ENCODE data around the gene NEK11.

DNA sequence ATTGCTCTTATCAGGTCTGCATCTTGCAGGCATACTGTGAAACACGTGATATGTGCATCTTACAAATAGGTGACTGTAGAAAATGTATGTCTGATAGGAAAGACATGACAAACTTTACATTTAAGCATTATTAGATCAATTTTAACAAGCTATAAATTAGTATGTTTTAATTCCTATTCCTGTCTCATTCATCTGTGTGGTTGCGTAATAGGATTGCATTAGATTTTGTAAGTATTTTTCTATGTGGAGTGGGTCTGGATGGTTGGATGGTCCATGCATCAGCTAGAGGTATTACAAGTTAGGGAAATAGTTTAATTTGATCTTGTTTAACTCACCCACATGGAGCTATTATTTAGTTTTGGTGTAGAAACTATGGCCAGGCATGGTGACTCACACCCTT is 18.9 kb upstream of the NEK11 start:
- TF ChIP-seq, protein P1, sequence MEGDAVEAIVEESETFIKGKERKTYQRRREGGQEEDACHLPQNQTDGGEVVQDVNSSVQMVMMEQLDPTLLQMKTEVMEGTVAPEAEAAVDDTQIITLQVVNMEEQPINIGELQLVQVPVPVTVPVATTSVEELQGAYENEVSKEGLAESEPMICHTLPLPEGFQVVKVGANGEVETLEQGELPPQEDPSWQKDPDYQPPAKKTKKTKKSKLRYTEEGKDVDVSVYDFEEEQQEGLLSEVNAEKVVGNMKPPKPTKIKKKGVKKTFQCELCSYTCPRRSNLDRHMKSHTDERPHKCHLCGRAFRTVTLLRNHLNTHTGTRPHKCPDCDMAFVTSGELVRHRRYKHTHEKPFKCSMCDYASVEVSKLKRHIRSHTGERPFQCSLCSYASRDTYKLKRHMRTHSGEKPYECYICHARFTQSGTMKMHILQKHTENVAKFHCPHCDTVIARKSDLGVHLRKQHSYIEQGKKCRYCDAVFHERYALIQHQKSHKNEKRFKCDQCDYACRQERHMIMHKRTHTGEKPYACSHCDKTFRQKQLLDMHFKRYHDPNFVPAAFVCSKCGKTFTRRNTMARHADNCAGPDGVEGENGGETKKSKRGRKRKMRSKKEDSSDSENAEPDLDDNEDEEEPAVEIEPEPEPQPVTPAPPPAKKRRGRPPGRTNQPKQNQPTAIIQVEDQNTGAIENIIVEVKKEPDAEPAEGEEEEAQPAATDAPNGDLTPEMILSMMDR (IDR thresholded peaks at IDR 0.05 in 2 of 3, conservative IDR thresholded peaks at IDR 0.05 in 1 of 3; ENCODE audit: insufficient read depth in 2 of 3, low read depth in 1 of 3, low read length in 3 of 3) = no peak
- TF ChIP-seq, protein P2, sequence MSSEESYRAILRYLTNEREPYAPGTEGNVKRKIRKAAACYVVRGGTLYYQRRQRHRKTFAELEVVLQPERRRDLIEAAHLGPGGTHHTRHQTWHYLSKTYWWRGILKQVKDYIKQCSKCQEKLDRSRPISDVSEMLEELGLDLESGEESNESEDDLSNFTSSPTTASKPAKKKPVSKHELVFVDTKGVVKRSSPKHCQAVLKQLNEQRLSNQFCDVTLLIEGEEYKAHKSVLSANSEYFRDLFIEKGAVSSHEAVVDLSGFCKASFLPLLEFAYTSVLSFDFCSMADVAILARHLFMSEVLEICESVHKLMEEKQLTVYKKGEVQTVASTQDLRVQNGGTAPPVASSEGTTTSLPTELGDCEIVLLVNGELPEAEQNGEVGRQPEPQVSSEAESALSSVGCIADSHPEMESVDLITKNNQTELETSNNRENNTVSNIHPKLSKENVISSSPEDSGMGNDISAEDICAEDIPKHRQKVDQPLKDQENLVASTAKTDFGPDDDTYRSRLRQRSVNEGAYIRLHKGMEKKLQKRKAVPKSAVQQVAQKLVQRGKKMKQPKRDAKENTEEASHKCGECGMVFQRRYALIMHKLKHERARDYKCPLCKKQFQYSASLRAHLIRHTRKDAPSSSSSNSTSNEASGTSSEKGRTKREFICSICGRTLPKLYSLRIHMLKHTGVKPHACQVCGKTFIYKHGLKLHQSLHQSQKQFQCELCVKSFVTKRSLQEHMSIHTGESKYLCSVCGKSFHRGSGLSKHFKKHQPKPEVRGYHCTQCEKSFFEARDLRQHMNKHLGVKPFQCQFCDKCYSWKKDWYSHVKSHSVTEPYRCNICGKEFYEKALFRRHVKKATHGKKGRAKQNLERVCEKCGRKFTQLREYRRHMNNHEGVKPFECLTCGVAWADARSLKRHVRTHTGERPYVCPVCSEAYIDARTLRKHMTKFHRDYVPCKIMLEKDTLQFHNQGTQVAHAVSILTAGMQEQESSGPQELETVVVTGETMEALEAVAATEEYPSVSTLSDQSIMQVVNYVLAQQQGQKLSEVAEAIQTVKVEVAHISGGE (CRISPR knock-in tag; IDR thresholded peaks at IDR 0.05) = no peak
- TF ChIP-seq ZNF274 (IDR thresholded peaks at IDR 0.05; ENCODE audit: borderline replicate concordance, low read depth, low read length) = no peak
- TF ChIP-seq, protein P3, sequence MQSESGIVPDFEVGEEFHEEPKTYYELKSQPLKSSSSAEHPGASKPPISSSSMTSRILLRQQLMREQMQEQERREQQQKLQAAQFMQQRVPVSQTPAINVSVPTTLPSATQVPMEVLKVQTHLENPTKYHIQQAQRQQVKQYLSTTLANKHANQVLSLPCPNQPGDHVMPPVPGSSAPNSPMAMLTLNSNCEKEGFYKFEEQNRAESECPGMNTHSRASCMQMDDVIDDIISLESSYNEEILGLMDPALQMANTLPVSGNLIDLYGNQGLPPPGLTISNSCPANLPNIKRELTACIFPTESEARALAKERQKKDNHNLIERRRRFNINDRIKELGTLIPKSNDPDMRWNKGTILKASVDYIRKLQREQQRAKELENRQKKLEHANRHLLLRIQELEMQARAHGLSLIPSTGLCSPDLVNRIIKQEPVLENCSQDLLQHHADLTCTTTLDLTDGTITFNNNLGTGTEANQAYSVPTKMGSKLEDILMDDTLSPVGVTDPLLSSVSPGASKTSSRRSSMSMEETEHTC (IDR thresholded peaks at IDR 0.05) = no peak
- TF ChIP-seq POLR2A (conservative IDR thresholded peaks at IDR 0.05) = no peak
- no peak for TF ChIP-seq DPF2 (IDR thresholded peaks at IDR 0.05)
- no peak for TF ChIP-seq MNT (conservative IDR thresholded peaks at IDR 0.05)
- no peak for TF ChIP-seq CBX1 (IDR thresholded peaks at IDR 0.05; ENCODE audit: low read depth)
- no peak for TF ChIP-seq TAF7 (tag; IDR thresholded peaks at IDR 0.05)
- TF ChIP-seq POLR2AphosphoS5 (IDR thresholded peaks at IDR 0.05; ENCODE audit: control insufficient read depth, insufficient read depth, low read depth, low read length) = no peak
